ENCODE data around the gene DNLZ. TPM values are rescaled to one million over a fixed set of nuclear protein-coding genes. Genes with fewer than 3 reads are reported as not detected.
"Not testable (repeated sequence)": the region's sequence is repeated elsewhere in the genome, so short reads cannot be mapped to it uniquely, and the experiment has no call there.

The DNLZ gene
- total and polyA plus RNA-seq, 5 donors from 2014 or later: 25.5 to 67.9 (median 57.6) TPM

DNA sequence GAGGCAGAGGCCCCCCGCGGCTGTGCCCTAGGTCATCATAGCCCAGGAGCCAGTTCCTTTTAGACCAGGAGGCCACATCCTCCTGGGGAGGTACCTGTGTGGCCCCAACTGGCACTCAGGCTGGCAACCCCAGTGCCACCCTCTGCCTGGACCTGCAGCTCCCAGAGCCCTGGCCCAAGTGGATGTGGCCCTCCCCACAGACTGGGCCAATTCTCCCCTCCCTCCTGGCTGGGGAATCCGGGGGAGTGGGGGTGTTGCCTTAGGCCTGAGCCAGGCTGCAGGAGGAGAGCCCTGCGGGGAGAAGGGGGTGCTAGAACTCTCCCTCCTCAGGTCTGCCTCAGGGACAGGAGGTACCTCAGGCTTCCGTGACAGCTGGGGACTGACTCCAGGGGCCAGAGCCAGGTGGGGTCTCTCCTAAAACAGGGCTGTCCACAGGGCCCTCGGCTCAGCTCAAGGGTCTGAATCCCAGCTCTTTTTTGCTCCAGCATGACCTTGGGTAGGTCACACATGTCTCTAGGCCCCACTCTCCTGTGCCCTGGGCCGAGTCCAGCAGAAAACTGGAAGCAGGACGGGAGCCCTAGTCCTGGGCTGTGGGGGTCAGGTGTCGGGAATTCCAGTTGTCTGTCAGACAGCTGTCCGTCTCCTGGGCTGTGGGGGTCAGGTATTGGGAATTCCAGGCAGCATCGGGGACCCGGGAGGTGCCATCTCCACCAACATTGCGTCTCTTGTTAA lies 9.6 kb downstream of the DNLZ start:
- H3K27me3 Mint-ChIP-seq: no peaks in the 10 kb centered on the region
- H3K36me3 Mint-ChIP-seq: no peaks in the 10 kb centered on the region
- Histone ChIP-seq H3K27me3 (ENCODE audit: control insufficient read depth, insufficient read depth, low read length) (no peaks in the 10 kb centered on the region), H3K27ac (ENCODE audit: insufficient read depth, low read length, poor library complexity, severe bottlenecking) (no peak overlapping the region), H3K4me3 (ENCODE audit: low read depth, low read length) (no peak overlapping the region), H3K4me1 (ENCODE audit: control insufficient read depth, insufficient read depth, low read length, poor library complexity, severe bottlenecking) (no peaks in the 10 kb centered on the region), H3K36me3 (ENCODE audit: control insufficient read depth, insufficient read depth, low read length) (no peaks in the 10 kb centered on the region), H3K9me3 (ENCODE audit: control insufficient read depth in 2 of 2, low read length in 2 of 2) (no peaks in the 10 kb centered on the region)
- H3K4me1 Mint-ChIP-seq: no peaks in the 10 kb centered on the region
- H3K27ac Mint-ChIP-seq: no peak overlapping the region
- H3K9me3 Mint-ChIP-seq: no peaks in the 10 kb centered on the region
- no peak for DNase-seq
- H3K4me3 Mint-ChIP-seq: no peak overlapping the region
- no peak for ATAC-seq (ENCODE audit: low read depth in 2 of 2)

DNA sequence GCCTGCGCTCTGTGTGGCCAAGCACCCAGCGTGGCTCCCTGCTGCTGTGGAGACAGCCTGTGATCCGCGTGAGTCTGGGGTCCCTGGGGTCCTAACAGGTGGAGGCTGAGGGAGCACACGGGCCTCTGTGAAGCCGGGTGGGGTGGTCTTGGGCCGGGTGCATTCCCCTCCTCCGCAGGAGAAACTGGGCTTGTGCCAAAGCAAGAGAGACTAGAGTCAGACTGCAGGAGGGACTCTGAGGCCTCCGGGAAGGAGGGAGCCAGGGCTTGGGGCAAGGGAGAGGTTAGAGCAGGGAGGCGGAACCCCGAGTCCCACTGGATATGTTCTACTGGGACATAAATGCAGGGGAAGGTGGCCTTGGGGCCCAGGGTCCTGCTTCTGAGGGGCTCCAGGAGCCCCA lies 10.5 kb downstream of the DNLZ start:
- Histone ChIP-seq H3K27ac (ENCODE audit: insufficient read depth, low read length, poor library complexity, severe bottlenecking) (no peak overlapping the region), H3K36me3 (ENCODE audit: control insufficient read depth, insufficient read depth, low read length) (no peaks in the 10 kb centered on the region), H3K9me3 (ENCODE audit: control insufficient read depth in 2 of 2, low read length in 2 of 2) (no peaks in the 10 kb centered on the region), H3K27me3 (ENCODE audit: control insufficient read depth, insufficient read depth, low read length) (no peaks in the 10 kb centered on the region), H3K4me3 (ENCODE audit: low read depth, low read length) (no peak overlapping the region), H3K4me1 (ENCODE audit: control insufficient read depth, insufficient read depth, low read length, poor library complexity, severe bottlenecking) (no peaks in the 10 kb centered on the region)
- no peaks in the 10 kb centered on the region for H3K4me1 Mint-ChIP-seq
- no peaks in the 10 kb centered on the region for H3K27me3 Mint-ChIP-seq
- H3K27ac Mint-ChIP-seq: no peak overlapping the region
- H3K4me3 Mint-ChIP-seq: no peak overlapping the region
- no peaks in the 10 kb centered on the region for H3K36me3 Mint-ChIP-seq
- H3K9me3 Mint-ChIP-seq: no peaks in the 10 kb centered on the region
- no peak for ATAC-seq (ENCODE audit: low read depth in 2 of 2)
- DNase-seq: no peak

DNA sequence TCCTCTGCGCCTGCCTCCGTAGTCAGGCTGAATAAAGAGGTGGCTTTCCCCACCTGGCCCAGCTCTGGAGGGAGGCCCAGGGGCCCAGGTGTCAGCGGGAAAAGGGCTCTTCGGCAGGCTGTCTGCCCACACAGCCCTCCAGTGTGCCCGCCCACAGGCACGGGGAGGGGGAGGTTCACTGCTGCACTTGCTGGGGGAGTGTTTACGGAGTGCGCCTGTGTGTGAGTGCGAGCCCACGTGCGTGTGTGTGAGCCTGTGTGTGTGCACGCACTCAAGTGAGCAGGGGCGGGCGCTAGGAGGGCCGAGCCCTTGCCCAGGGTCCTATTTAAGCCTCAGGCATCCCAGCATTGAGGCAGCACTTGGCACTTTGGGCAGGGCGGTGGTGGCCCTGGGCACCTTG lies 10.9 kb downstream of the DNLZ start:
- no peaks in the 10 kb centered on the region for H3K9me3 ChIP-seq (ENCODE audit: control insufficient read depth in 2 of 2, low read length in 2 of 2)
- H3K4me3 Mint-ChIP-seq: no peak overlapping the region

DNA sequence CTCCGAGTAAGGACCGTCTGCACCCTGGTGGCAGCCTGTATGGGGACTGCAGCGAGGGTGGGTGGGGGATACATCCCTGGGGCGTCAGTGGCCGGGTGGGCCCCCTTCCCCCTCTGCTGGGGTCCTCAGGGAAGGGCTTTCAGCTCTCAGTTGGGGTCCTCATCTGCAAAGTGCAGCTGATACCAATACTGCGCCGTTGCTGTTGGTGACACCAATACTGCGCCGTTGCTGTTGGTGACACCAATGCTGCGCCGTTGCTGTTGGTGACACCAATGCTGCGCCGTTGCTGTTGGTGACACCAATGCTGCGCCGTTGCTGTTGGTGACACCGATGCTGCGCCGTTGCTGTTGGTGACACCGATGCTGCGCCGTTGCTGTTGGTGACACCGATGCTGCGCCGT lies 11.7 kb downstream of the DNLZ start:
- not testable (repeated sequence) for ATAC-seq (ENCODE audit: low read depth in 2 of 2); H3K4me1 Mint-ChIP-seq; H3K4me3 ChIP-seq (ENCODE audit: low read depth, low read length); H3K4me3 Mint-ChIP-seq; H3K27me3 Mint-ChIP-seq; H3K27me3 ChIP-seq (ENCODE audit: control insufficient read depth, insufficient read depth, low read length); H3K27ac ChIP-seq (ENCODE audit: insufficient read depth, low read length, poor library complexity, severe bottlenecking); H3K9me3 Mint-ChIP-seq; H3K36me3 Mint-ChIP-seq; H3K4me1 ChIP-seq (ENCODE audit: control insufficient read depth, insufficient read depth, low read length, poor library complexity, severe bottlenecking); H3K9me3 ChIP-seq (ENCODE audit: control insufficient read depth in 2 of 2, low read length in 2 of 2); H3K27ac Mint-ChIP-seq; H3K36me3 ChIP-seq (ENCODE audit: control insufficient read depth, insufficient read depth, low read length)
- peak in 1 of 3 donors; percentile 16 for DNase-seq

More for the DNA sequence above, 10.9 kb downstream of the DNLZ start:
- Histone ChIP-seq H3K27me3 (ENCODE audit: control insufficient read depth, insufficient read depth, low read length) (no peaks in the 10 kb centered on the region), H3K27ac (ENCODE audit: insufficient read depth, low read length, poor library complexity, severe bottlenecking) (no peak overlapping the region), H3K36me3 (ENCODE audit: control insufficient read depth, insufficient read depth, low read length) (no peaks in the 10 kb centered on the region), H3K4me1 (ENCODE audit: control insufficient read depth, insufficient read depth, low read length, poor library complexity, severe bottlenecking) (no peaks in the 10 kb centered on the region), H3K4me3 (ENCODE audit: low read depth, low read length) (no peak overlapping the region)
- Mint-ChIP-seq H3K9me3 (no peaks in the 10 kb centered on the region), H3K4me1 (no peaks in the 10 kb centered on the region), H3K27me3 (no peaks in the 10 kb centered on the region), H3K27ac (no peak overlapping the region), H3K36me3 (no peaks in the 10 kb centered on the region)
- no peak for DNase-seq
- no peak for ATAC-seq (ENCODE audit: low read depth in 2 of 2)

DNA sequence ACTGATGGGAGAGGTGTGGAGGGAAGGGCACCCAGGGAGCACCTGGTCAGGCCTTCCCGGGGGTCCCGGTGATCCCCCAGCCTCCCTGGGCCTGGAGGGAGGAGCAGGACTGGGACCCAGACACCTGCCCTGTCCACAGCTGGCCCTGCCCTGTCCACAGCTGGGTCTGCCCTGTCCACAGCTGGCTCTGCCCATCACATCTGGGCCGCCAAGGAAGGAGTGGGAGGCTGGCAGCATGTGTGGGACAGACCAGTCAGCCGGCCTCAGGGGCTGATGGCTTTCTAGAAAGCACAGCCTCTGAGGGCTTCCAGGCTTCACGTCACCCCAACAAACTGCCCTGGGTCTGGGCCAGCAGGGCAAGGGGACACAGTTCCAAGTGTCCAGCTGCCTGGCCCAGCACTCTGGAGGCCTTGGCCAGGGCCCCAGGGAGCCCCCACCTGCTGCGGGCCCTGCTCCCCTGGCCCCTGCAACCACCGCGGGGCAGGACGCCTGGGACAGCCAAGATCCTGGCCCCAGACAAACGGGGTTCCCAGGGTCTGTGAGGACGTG lies 12.2 kb downstream of the DNLZ start:
- Histone ChIP-seq H3K27me3 (ENCODE audit: control insufficient read depth, insufficient read depth, low read length) (no peaks in the 10 kb centered on the region), H3K27ac (ENCODE audit: insufficient read depth, low read length, poor library complexity, severe bottlenecking) (no peak overlapping the region), H3K9me3 (ENCODE audit: control insufficient read depth in 2 of 2, low read length in 2 of 2) (no peaks in the 10 kb centered on the region), H3K4me3 (ENCODE audit: low read depth, low read length) (no peak overlapping the region), H3K4me1 (ENCODE audit: control insufficient read depth, insufficient read depth, low read length, poor library complexity, severe bottlenecking) (no peaks in the 10 kb centered on the region), H3K36me3 (ENCODE audit: control insufficient read depth, insufficient read depth, low read length) (no peaks in the 10 kb centered on the region)
- ATAC-seq (ENCODE audit: low read depth in 2 of 2): no peak
- H3K36me3 Mint-ChIP-seq: no peaks in the 10 kb centered on the region
- H3K27ac Mint-ChIP-seq: no peak overlapping the region
- no peaks in the 10 kb centered on the region for H3K27me3 Mint-ChIP-seq
- no peaks in the 10 kb centered on the region for H3K4me1 Mint-ChIP-seq
- no peak overlapping the region for H3K4me3 Mint-ChIP-seq
- no peak for DNase-seq
- H3K9me3 Mint-ChIP-seq: no peaks in the 10 kb centered on the region

DNA sequence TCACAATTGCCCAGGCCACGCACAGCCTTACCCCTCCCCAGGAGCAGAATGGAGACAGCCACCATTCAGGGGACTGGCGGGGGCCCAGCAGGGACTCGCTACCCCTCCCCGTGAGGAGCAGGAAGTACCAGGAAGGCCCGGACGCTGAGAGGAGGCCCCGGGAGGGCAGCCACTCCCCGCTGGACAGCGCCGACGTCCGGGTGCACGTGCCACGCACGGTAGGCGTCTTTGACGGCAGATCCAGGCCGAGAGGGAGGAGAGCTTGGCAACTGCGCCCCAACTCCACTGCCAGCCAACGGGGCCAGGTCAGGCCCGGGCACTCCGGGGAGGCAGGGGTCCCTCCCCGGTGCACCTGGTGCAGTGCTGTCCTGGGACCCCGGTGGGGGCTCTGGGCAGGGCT lies 14.0 kb downstream of the DNLZ start:
- Mint-ChIP-seq H3K27me3 (no peaks in the 10 kb centered on the region), H3K27ac (no peak overlapping the region), H3K9me3 (no peaks in the 10 kb centered on the region), H3K36me3 (no peaks in the 10 kb centered on the region), H3K4me1 (no peaks in the 10 kb centered on the region), H3K4me3 (no peak overlapping the region)
- Histone ChIP-seq H3K27me3 (ENCODE audit: control insufficient read depth, insufficient read depth, low read length) (no peaks in the 10 kb centered on the region), H3K36me3 (ENCODE audit: control insufficient read depth, insufficient read depth, low read length) (no peaks in the 10 kb centered on the region), H3K9me3 (ENCODE audit: control insufficient read depth in 2 of 2, low read length in 2 of 2) (no peaks in the 10 kb centered on the region), H3K4me3 (ENCODE audit: low read depth, low read length) (no peak overlapping the region), H3K27ac (ENCODE audit: insufficient read depth, low read length, poor library complexity, severe bottlenecking) (no peak overlapping the region), H3K4me1 (ENCODE audit: control insufficient read depth, insufficient read depth, low read length, poor library complexity, severe bottlenecking) (no peaks in the 10 kb centered on the region)
- ATAC-seq (ENCODE audit: low read depth in 2 of 2) (no peak), DNase-seq (no peak)

DNA sequence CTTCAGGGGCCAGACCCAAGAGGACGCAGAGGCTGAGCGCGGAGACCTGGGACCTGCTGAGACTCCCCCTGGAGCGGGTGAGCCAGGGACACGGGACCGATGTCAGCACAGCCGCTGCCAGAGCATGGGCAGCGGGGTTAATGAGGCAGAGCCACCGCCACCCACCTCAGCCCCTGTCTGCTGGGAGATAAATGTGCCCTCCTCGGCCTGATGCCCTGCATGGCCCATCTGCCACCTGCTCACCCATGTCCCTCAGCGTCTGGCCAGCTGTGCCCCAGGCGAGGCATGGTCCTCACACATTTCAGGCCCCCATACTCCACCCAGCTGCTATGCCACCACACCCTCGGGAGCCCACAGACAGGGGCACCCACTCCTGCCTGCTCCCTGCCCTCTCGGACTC lies 14.9 kb downstream of the DNLZ start:
- Histone ChIP-seq H3K9me3 (ENCODE audit: control insufficient read depth in 2 of 2, low read length in 2 of 2) (no peaks in the 10 kb centered on the region), H3K4me3 (ENCODE audit: low read depth, low read length) (no peak overlapping the region), H3K36me3 (ENCODE audit: control insufficient read depth, insufficient read depth, low read length) (no peaks in the 10 kb centered on the region), H3K27me3 (ENCODE audit: control insufficient read depth, insufficient read depth, low read length) (no peaks in the 10 kb centered on the region), H3K27ac (ENCODE audit: insufficient read depth, low read length, poor library complexity, severe bottlenecking) (no peak overlapping the region), H3K4me1 (ENCODE audit: control insufficient read depth, insufficient read depth, low read length, poor library complexity, severe bottlenecking) (no peaks in the 10 kb centered on the region)
- no peak for ATAC-seq (ENCODE audit: low read depth in 2 of 2)
- no peak for DNase-seq
- Mint-ChIP-seq H3K4me1 (no peaks in the 10 kb centered on the region), H3K9me3 (no peaks in the 10 kb centered on the region), H3K4me3 (no peak overlapping the region), H3K27me3 (no peaks in the 10 kb centered on the region), H3K36me3 (no peaks in the 10 kb centered on the region), H3K27ac (no peak overlapping the region)
